Erythroblast (primary cell): ENCODE measurements around the gene GPC6.
A peak's percentile ranks its signal among the peaks of the same experiment; 100 is the strongest.

Source experiments
- DNase-seq, 2 experiments: peaks; one replicate each; lab custom pipeline; 2025; lab: John Stamatoyannopoulos, UW
- GATA1 ChIP-seq: IDR thresholded peaks from 2 replicates; pipeline ENCODE4 v1.6.1; 2011; ENCODE audit warnings: low read depth, mild to moderate bottlenecking, control low read depth, low read length, moderate library complexity
- POLR2A ChIP-seq: IDR thresholded peaks from 2 replicates; pipeline ENCODE4 v1.6.1; 2011; ENCODE audit warnings: mild to moderate bottlenecking, low read length

The GPC6 gene

GRCh38 chr13:93805736-93806135 is 579.1 kb downstream of the GPC6 start:
- DNase-seq = no peak
- TF ChIP-seq POLR2A (no peak), GATA1 (no peak)

GRCh38 chr13:93806861-93807260 is 580.3 kb downstream of the GPC6 start:
- no peak for DNase-seq
- no peak for TF ChIP-seq GATA1
- TF ChIP-seq POLR2A = no peak

GRCh38 chr13:93810264-93810663 is 583.7 kb downstream of the GPC6 start:
- no peak for DNase-seq
- TF ChIP-seq GATA1 (no peak), POLR2A (no peak)

- TF ChIP-seq GATA1 = no peak
- TF ChIP-seq POLR2A = no peak
- DNase-seq = no peak
These were observed 584.6 kb downstream of the GPC6 start for GRCh38 chr13:93811071-93811737.

- no peak for DNase-seq
- TF ChIP-seq POLR2A (no peak), GATA1 (no peak)
These were observed 585.1 kb downstream of the GPC6 start for GRCh38 chr13:93811738-93812112.

GRCh38 chr13:93814658-93815057 is 588.1 kb downstream of the GPC6 start:
- TF ChIP-seq GATA1 (no peak), POLR2A (no peak)
- DNase-seq = peak in 1 of 2 experiments; percentile 50

- no peak for TF ChIP-seq GATA1
- no peak for TF ChIP-seq POLR2A
These were observed 591.7 kb downstream of the GPC6 start for GRCh38 chr13:93818345-93818744.

GRCh38 chr13:93819331-93819890 is 592.8 kb downstream of the GPC6 start:
- no peak for DNase-seq
- TF ChIP-seq GATA1 (no peak), POLR2A (no peak)

More at GRCh38 chr13:93818345-93818744, 591.7 kb downstream of the GPC6 start:
- DNase-seq = no peak

GRCh38 chr13:93824286-93824685 is 597.7 kb downstream of the GPC6 start:
- TF ChIP-seq GATA1 (no peak), POLR2A (no peak)

GRCh38 chr13:93834051-93834450 is 607.4 kb downstream of the GPC6 start:
- TF ChIP-seq GATA1 (no peak), POLR2A (no peak)
- DNase-seq = no peak

More at GRCh38 chr13:93824286-93824685, 597.7 kb downstream of the GPC6 start:
- no peak for DNase-seq

GRCh38 chr13:93843082-93843481 is 616.5 kb downstream of the GPC6 start:
- DNase-seq = no peak
- TF ChIP-seq GATA1 (no peak), POLR2A (no peak)

- TF ChIP-seq POLR2A (no peak), GATA1 (no peak)
- no peak for DNase-seq
These were observed 620.6 kb downstream of the GPC6 start for GRCh38 chr13:93847162-93847561.

GRCh38 chr13:93848247-93848646 is 621.6 kb downstream of the GPC6 start:
- DNase-seq = no peak
- TF ChIP-seq POLR2A = no peak
- TF ChIP-seq GATA1 = no peak

- TF ChIP-seq GATA1 = no peak
- no peak for DNase-seq
These were observed 624.6 kb downstream of the GPC6 start for GRCh38 chr13:93851236-93851635.

- DNase-seq = no peak
- TF ChIP-seq GATA1 (no peak), POLR2A (no peak)
These were observed 627.3 kb downstream of the GPC6 start for GRCh38 chr13:93853912-93854311.
